ENCODE results near the gene DSCAML1.
"Not testable (repeated sequence)": the region's sequence is repeated elsewhere in the genome, so short reads cannot be mapped to it uniquely, and the experiment has no call there.

Gene DSCAML1

GRCh38 chr11:117794135-117794534 is 2.9 kb downstream of the DSCAML1 start:
- DNase-seq (ENCODE audit: low read depth, low spot score): no peak

- DNase-seq (ENCODE audit: low read depth, low spot score): no peak
Measured at GRCh38 chr11:117793583-117793982, 3.4 kb downstream of the DSCAML1 start.

GRCh38 chr11:117792992-117793391 is 4.0 kb downstream of the DSCAML1 start:
- DNase-seq (ENCODE audit: low read depth, low spot score): no peak

GRCh38 chr11:117792241-117792640 is 4.8 kb downstream of the DSCAML1 start:
- no peak for DNase-seq (ENCODE audit: low read depth, low spot score)

- no peak for DNase-seq (ENCODE audit: low read depth, low spot score)
Measured at GRCh38 chr11:117790279-117790678, 6.7 kb downstream of the DSCAML1 start.

GRCh38 chr11:117789241-117789640 is 7.8 kb downstream of the DSCAML1 start:
- DNase-seq (ENCODE audit: low read depth, low spot score): no peak

GRCh38 chr11:117786135-117786870 is 10.7 kb downstream of the DSCAML1 start:
- DNase-seq (ENCODE audit: low read depth, low spot score): no peak

GRCh38 chr11:117782101-117782500 is 14.9 kb downstream of the DSCAML1 start:
- DNase-seq (ENCODE audit: low read depth, low spot score): no peak

- no peak for DNase-seq (ENCODE audit: low read depth, low spot score)
Measured at GRCh38 chr11:117781627-117782026, 15.4 kb downstream of the DSCAML1 start.

GRCh38 chr11:117780456-117780855 is 16.6 kb downstream of the DSCAML1 start:
- no peak for DNase-seq (ENCODE audit: low read depth, low spot score)

GRCh38 chr11:117774553-117774952 is 22.5 kb downstream of the DSCAML1 start:
- DNase-seq (ENCODE audit: low read depth, low spot score): no peak

GRCh38 chr11:117772360-117772759 is 24.7 kb downstream of the DSCAML1 start:
- no peak for DNase-seq (ENCODE audit: low read depth, low spot score)

- no peak for DNase-seq (ENCODE audit: low read depth, low spot score)
Measured at GRCh38 chr11:117771841-117772240, 25.2 kb downstream of the DSCAML1 start.

GRCh38 chr11:117771197-117771596 is 25.8 kb downstream of the DSCAML1 start:
- no peak for DNase-seq (ENCODE audit: low read depth, low spot score)

GRCh38 chr11:117770061-117770460 is 27.0 kb downstream of the DSCAML1 start:
- DNase-seq (ENCODE audit: low read depth, low spot score): no peak

GRCh38 chr11:117769533-117769932 is 27.5 kb downstream of the DSCAML1 start:
- no peak for DNase-seq (ENCODE audit: low read depth, low spot score)

GRCh38 chr11:117768506-117768905 is 28.5 kb downstream of the DSCAML1 start:
- DNase-seq (ENCODE audit: low read depth, low spot score): no peak

GRCh38 chr11:117767071-117767470 is 29.9 kb downstream of the DSCAML1 start:
- DNase-seq (ENCODE audit: low read depth, low spot score): no peak

- DNase-seq (ENCODE audit: low read depth, low spot score): no peak
Measured at GRCh38 chr11:117766576-117766975, 30.4 kb downstream of the DSCAML1 start.

- DNase-seq (ENCODE audit: low read depth, low spot score): no peak
Measured at GRCh38 chr11:117766026-117766425, 31.0 kb downstream of the DSCAML1 start.

- DNase-seq (ENCODE audit: low read depth, low spot score): no peak
Measured at GRCh38 chr11:117765068-117765467, 31.9 kb downstream of the DSCAML1 start.

GRCh38 chr11:117763465-117763864 is 33.6 kb downstream of the DSCAML1 start:
- DNase-seq (ENCODE audit: low read depth, low spot score): not testable (repeated sequence)

- no peak for DNase-seq (ENCODE audit: low read depth, low spot score)
Measured at GRCh38 chr11:117761993-117762392, 35.0 kb downstream of the DSCAML1 start.

GRCh38 chr11:117759305-117759704 is 37.7 kb downstream of the DSCAML1 start:
- DNase-seq (ENCODE audit: low read depth, low spot score): no peak

Data from brain pericyte (primary cell).